Skeletal muscle tissue (tissue), 4 donors: ENCODE measurements around the gene CCL2. TPM values are rescaled to one million over a fixed set of nuclear protein-coding genes. Genes with fewer than 3 reads are reported as not detected.

Experiments used
- H3K27ac ChIP-seq: one replicate; pipeline ENCODE4 v1.7.0; 2013; ENCODE audit warnings: mild to moderate bottlenecking, low read depth, low read length, inconsistent platforms
- H3K27me3 ChIP-seq, 3 donors: one replicate each; pipeline ENCODE4 v1.7.0; 2013; ENCODE audit warnings: low read length in 3 of 3; ENCODE audit not compliant: control insufficient read depth in 3 of 3, insufficient read depth in 3 of 3
- H3K36me3 ChIP-seq, 3 donors: one replicate each; pipeline ENCODE4 v1.7.0; 2013; ENCODE audit warnings: low read length in 3 of 3; ENCODE audit not compliant: control insufficient read depth in 3 of 3, insufficient read depth in 3 of 3
- H3K4me1 ChIP-seq, 3 donors: one replicate each; pipeline ENCODE4 v1.7.0; 2013; ENCODE audit warnings: low read length in 3 of 3, mild to moderate bottlenecking in 3 of 3; ENCODE audit not compliant: control insufficient read depth in 3 of 3, insufficient read depth in 3 of 3
- H3K4me3 ChIP-seq, 3 donors: one replicate each; pipeline ENCODE4 v1.7.0; 2013; ENCODE audit warnings: low read length in 3 of 3
- H3K9ac ChIP-seq, 3 donors: one replicate each; pipeline ENCODE4 v1.7.0; 2013; ENCODE audit warnings: low read length in 3 of 3, mild to moderate bottlenecking in 3 of 3, moderate library complexity in 2 of 3, low read depth in 1 of 3
- H3K9me3 ChIP-seq, 3 donors: one replicate each; pipeline ENCODE4 v1.7.0; 2013; ENCODE audit warnings: low read length in 3 of 3; ENCODE audit not compliant: control insufficient read depth in 3 of 3
- total RNA-seq: library from RNA; depleted of rRNA; stranded (reverse); fragments of >200 nt; gene quantifications from one replicate; pipeline ENCODE4 v1.2.3, GENCODE V29; 2014
- donor health status: Osteomylitis.

Gene CCL2
- total RNA-seq, 1 donor from 2014 or later = 20.4 TPM

- Histone ChIP-seq H3K9ac (no peak overlapping the region), H3K27me3 (peaks cover 3 to 11% (median 7%) of the 10 kb centered on the region in 3 donors), H3K27ac (no peak overlapping the region), H3K4me1 (peaks cover 22 to 35% (median 25%) of the 10 kb centered on the region in 3 donors), H3K4me3 (no peak overlapping the region), H3K9me3 (no peaks in the 10 kb centered on the region), H3K36me3 (no peaks in the 10 kb centered on the region)
Observed at GRCh38 chr17:34257986-34258326, 2.9 kb downstream of the CCL2 start.

DNA sequence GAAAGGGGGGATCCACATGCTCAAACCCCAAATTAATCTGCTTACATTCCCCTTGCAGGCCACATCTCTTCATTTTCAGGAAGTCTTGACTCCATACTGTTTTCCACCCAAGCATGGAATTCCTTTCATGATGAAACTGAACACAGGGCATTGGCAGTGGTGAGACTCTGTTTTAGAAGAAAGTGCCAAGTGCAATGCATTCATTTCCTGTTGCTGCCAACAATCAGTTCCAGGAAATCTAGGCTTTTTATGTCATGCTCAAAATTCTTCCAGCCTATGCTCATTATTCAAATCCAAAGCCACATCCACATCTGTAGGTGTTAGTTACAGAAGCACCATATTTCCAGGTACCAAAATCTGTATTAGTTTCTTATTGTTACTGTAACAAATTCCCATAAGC is 4.1 kb downstream of the CCL2 start:
- peaks cover 10 to 24% (median 13%) of the 10 kb centered on the region in 3 donors for H3K4me1 ChIP-seq
- H3K9ac ChIP-seq = no peak overlapping the region
- H3K27me3 ChIP-seq = peaks cover 3 to 10% (median 7%) of the 10 kb centered on the region in 3 donors
- H3K9me3 ChIP-seq = no peaks in the 10 kb centered on the region
- H3K36me3 ChIP-seq = no peaks in the 10 kb centered on the region
- H3K27ac ChIP-seq = no peak overlapping the region
- no peak overlapping the region for H3K4me3 ChIP-seq

DNA sequence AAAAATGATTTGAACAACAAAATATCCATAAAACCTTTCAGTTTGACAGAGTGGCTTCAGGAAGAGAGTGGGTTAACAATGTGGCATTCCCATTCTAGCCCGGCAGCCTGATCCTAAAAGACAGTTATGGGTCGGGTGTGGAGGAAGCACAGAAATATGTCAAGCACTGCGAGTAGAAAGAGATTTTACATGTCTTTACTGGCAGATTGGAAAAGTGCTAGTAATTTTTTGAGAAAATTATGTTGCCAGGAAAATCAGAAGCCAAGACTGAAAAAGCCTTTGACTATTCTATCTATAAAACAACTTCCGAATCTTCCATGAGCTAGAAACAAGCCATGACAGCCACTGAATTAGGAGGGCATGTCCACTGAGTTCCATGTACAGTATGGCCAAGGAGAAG is 5.8 kb downstream of the CCL2 start:
- Histone ChIP-seq H3K4me1 (peaks cover 0 to 7% (median 0%) of the 10 kb centered on the region in 3 donors), H3K36me3 (no peaks in the 10 kb centered on the region), H3K27me3 (peaks cover 0 to 4% (median 1%) of the 10 kb centered on the region in 3 donors), H3K9me3 (no peaks in the 10 kb centered on the region), H3K4me3 (no peak overlapping the region), H3K9ac (no peak overlapping the region), H3K27ac (no peak overlapping the region)

- Histone ChIP-seq H3K36me3 (no peaks in the 10 kb centered on the region), H3K9me3 (no peaks in the 10 kb centered on the region), H3K4me1 (no peaks in the 10 kb centered on the region), H3K9ac (no peak overlapping the region), H3K4me3 (no peak overlapping the region), H3K27me3 (no peaks in the 10 kb centered on the region), H3K27ac (no peak overlapping the region)
Observed at GRCh38 chr17:34261568-34262337, 6.7 kb downstream of the CCL2 start.

- H3K36me3 ChIP-seq = no peaks in the 10 kb centered on the region
- H3K9ac ChIP-seq = no peak overlapping the region
- H3K27ac ChIP-seq = no peak overlapping the region
- H3K27me3 ChIP-seq = no peaks in the 10 kb centered on the region
- no peaks in the 10 kb centered on the region for H3K9me3 ChIP-seq
- H3K4me3 ChIP-seq = no peak overlapping the region
- H3K4me1 ChIP-seq = no peaks in the 10 kb centered on the region
Observed at GRCh38 chr17:34265711-34266110, 10.6 kb downstream of the CCL2 start.

DNA sequence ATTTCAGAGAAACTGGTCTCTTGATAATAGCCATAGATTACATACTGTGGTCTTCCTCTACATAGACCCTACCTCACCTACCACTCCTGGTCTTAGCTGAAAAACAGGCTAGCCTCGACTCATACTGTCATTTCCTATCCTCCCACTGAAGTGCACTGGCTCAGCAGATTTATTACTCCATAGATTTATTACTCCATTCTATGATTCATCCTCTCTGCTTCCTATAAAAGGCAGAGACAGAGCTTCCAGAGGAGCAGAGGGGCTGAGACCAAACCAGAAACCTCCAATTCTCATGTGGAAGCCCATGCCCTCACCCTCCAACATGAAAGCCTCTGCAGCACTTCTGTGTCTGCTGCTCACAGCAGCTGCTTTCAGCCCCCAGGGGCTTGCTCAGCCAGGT is 14.9 kb downstream of the CCL2 start, which contains the start of gene CCL7:
Gene CCL7 (plus strand): TSS at position 253 of the 400 bp plus-strand sequence. CDS start 70 bp downstream, at position 323.
- no peak within 1 kb of the TSS for H3K9ac ChIP-seq
- H3K27ac ChIP-seq = no peak within 1 kb of the TSS
- no peaks in the 10 kb centered on the region for H3K9me3 ChIP-seq
- no peaks in the 10 kb centered on the region for H3K27me3 ChIP-seq
- no peaks in the 10 kb centered on the region for H3K36me3 ChIP-seq
- H3K4me3 ChIP-seq = no peak within 1 kb of the TSS
- H3K4me1 ChIP-seq = no peaks in the 10 kb centered on the region

- no peaks in the 10 kb centered on the region for H3K27me3 ChIP-seq
- no peak overlapping the region for H3K9ac ChIP-seq
- H3K9me3 ChIP-seq = no peaks in the 10 kb centered on the region
- no peak overlapping the region for H3K27ac ChIP-seq
- H3K4me3 ChIP-seq = no peak overlapping the region
- no peaks in the 10 kb centered on the region for H3K36me3 ChIP-seq
- H3K4me1 ChIP-seq = no peaks in the 10 kb centered on the region
Observed at GRCh38 chr17:34275881-34276280, 20.8 kb downstream of the CCL2 start.

- Histone ChIP-seq H3K36me3 (no peaks in the 10 kb centered on the region), H3K27ac (no peak overlapping the region), H3K9ac (no peak overlapping the region), H3K27me3 (no peaks in the 10 kb centered on the region), H3K4me1 (no peaks in the 10 kb centered on the region), H3K9me3 (no peaks in the 10 kb centered on the region), H3K4me3 (no peak overlapping the region)
Observed at GRCh38 chr17:34276826-34277225, 21.7 kb downstream of the CCL2 start.

DNA sequence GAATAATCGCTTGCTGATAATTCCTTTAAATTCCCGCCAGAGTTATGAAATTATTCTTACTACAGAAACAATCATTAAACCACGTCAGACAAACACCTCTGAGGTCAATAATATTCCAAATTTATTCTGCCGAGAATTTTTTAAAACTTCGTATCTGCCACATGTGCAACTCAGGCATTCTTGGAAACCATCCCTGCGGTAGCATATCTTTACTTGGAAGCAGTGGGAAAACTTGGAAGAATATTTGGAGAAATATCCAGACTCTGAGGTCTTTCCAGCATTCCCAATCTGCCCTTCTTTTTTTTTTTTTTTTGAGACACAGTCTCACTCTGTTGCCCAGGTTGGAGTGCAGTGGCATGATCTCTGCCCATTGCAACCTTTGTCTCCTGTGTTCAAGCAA is 28.5 kb downstream of the CCL2 start:
- Histone ChIP-seq H3K36me3 (no peaks in the 10 kb centered on the region), H3K4me1 (no peaks in the 10 kb centered on the region), H3K4me3 (no peak overlapping the region), H3K27me3 (no peaks in the 10 kb centered on the region), H3K27ac (no peak overlapping the region), H3K9me3 (no peaks in the 10 kb centered on the region), H3K9ac (no peak overlapping the region)

GRCh38 chr17:34285286-34285792 is 30.3 kb downstream of the CCL2 start, which contains the start of gene CCL11:
Gene CCL11, plus strand, starts transcription at chr17:34285742. Its CDS starts 67 bp downstream, at chr17:34285809.
- no peaks in the 10 kb centered on the region for H3K27me3 ChIP-seq
- no peaks in the 10 kb centered on the region for H3K36me3 ChIP-seq
- H3K4me1 ChIP-seq = no peaks in the 10 kb centered on the region
- H3K27ac ChIP-seq = no peak within 1 kb of the TSS
- H3K9ac ChIP-seq = no peak within 1 kb of the TSS
- no peak within 1 kb of the TSS for H3K4me3 ChIP-seq
- H3K9me3 ChIP-seq = no peaks in the 10 kb centered on the region
